ENCODE measurements around the gene ZNF333. TPM values are rescaled to one million over a fixed set of nuclear protein-coding genes. Genes with fewer than 3 reads are reported as not detected.

Gene ZNF333
- total and polyA plus RNA-seq, 2 donors (not counting 3 experiments of a cell fraction or from before 2014, with no cell fraction given) = 11.1 to 19.7 TPM

- no peaks in the 10 kb centered on the region for H3K79me2 ChIP-seq (ENCODE audit: control insufficient read depth, insufficient read depth, low read length)
- dilution Hi-C loops (cut with MboI; ENCODE audit: extremely low pct_ligation_motif_present, low sequenced_read_pairs) = no loop called here
- intact Hi-C loops (cut with micrococcal nuclease) = no loop called here
- no peaks in the 10 kb centered on the region for H3K9me1 ChIP-seq (replicated peaks; ENCODE audit: control insufficient read depth, extremely low read depth, insufficient read depth, low read length)
- H3K27ac ChIP-seq (ENCODE audit: insufficient read depth, low read depth, low read length) = no peak overlapping the region
- H3K4me2 ChIP-seq (ENCODE audit: insufficient read depth, low read length) = no peak overlapping the region
- ChIA-PET CTCF (no interaction called here), POLR2A (no interaction called here)
- no peak overlapping the region for H3K4me3 ChIP-seq (replicated peaks in 1 of 3; ENCODE audit: insufficient read depth in 1 of 3, low read depth in 1 of 3, low read length in 3 of 3)
- H2AFZ ChIP-seq (ENCODE audit: low read depth, low read length) = no peak overlapping the region
- H3K4me1 ChIP-seq (ENCODE audit: control insufficient read depth, extremely low read depth, insufficient read depth, low read length) = no peaks in the 10 kb centered on the region
- no peak for FAIRE-seq
- H3K9me3 ChIP-seq (replicated peaks; ENCODE audit: control insufficient read depth, insufficient read depth, low read length) = no peaks in the 10 kb centered on the region
- no TSS peak for BruUV-seq (replicated peaks)
- no peaks in the 10 kb centered on the region for H3K36me3 ChIP-seq (ENCODE audit: control insufficient read depth in 2 of 2, extremely low read depth in 1 of 2, insufficient read depth in 2 of 2, low read length in 2 of 2)
- DNase-seq (ENCODE audit: low read depth, low spot score) = no peak
- no peak overlapping the region for H3K9ac ChIP-seq (replicated peaks; ENCODE audit: extremely low read depth, insufficient read depth, low read length)
- no peaks in the 10 kb centered on the region for H3K27me3 ChIP-seq (ENCODE audit: control insufficient read depth in 2 of 2, insufficient read depth in 2 of 2, low read length in 2 of 2)
- no peaks in the 10 kb centered on the region for H4K20me1 ChIP-seq (replicated peaks; ENCODE audit: control insufficient read depth, extremely low read depth, insufficient read depth, low read length)
- TF ChIP-seq JUN (IDR thresholded peaks at IDR 0.05; ENCODE audit: borderline replicate concordance, insufficient read depth, insufficient read length, low read depth) (no peak), CTCF (IDR thresholded peaks at IDR 0.05; ENCODE audit: extremely low read depth in 1 of 2, insufficient read depth in 1 of 2, low read depth in 1 of 2, low read length in 2 of 2) (no peak), POLR2A (IDR thresholded peaks at IDR 0.05; ENCODE audit: low read depth, low read length) (no peak), POLR2AphosphoS5 (IDR thresholded peaks at IDR 0.05; ENCODE audit: insufficient read depth, low read depth, low read length) (no peak), GATA2 (IDR thresholded peaks at IDR 0.05; ENCODE audit: insufficient read depth, insufficient read length, low read depth, low read length) (no peak), FOS (IDR thresholded peaks at IDR 0.05; ENCODE audit: borderline replicate concordance, insufficient read depth, low read length) (no peak), EZH2 (IDR thresholded peaks at IDR 0.05; ENCODE audit: borderline replicate concordance, low read depth, low read length, severe bottlenecking) (no peak), MYC (IDR thresholded peaks at IDR 0.05; ENCODE audit: low read depth, low read length) (no peak)
- TF ChIP-seq, protein P1, sequence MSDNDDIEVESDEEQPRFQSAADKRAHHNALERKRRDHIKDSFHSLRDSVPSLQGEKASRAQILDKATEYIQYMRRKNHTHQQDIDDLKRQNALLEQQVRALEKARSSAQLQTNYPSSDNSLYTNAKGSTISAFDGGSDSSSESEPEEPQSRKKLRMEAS (IDR thresholded peaks at IDR 0.05; ENCODE audit: insufficient read depth, insufficient read length) = no peak
Measured at GRCh38 chr19:14733574-14733973, 43.7 kb downstream of the ZNF333 start.
